Thymus (tissue), 11 donors: Measurements from ENCODE around the gene CCNJ. TPM values are rescaled to one million over a fixed set of nuclear protein-coding genes. Genes with fewer than 3 reads are reported as not detected.

Source experiments
- DNase-seq, 9 donors: peaks; one replicate each; pipeline ENCODE4 v3.0.0-alpha.2; 2013; ENCODE audit warnings: low spot score in 9 of 9, low read depth in 6 of 9, missing footprints in 1 of 9
- H3K27ac ChIP-seq, 2 donors: one replicate each; pipeline ENCODE4 v1.5.1; 2013; ENCODE audit warnings: control low read depth in 1 of 2, low read depth in 1 of 2, low read length in 1 of 2, mild to moderate bottlenecking in 1 of 2, moderate library complexity in 1 of 2
- H3K27me3 ChIP-seq, 2 donors: one replicate each; pipeline ENCODE4 v1.5.1; 2013; ENCODE audit warnings: low read length in 1 of 2; ENCODE audit not compliant: control insufficient read depth in 2 of 2, insufficient read depth in 1 of 2
- H3K36me3 ChIP-seq, 2 donors: one replicate each; pipeline ENCODE4 v1.5.1; 2013; ENCODE audit warnings: low read length in 1 of 2, mild to moderate bottlenecking in 1 of 2, moderate library complexity in 1 of 2; ENCODE audit not compliant: control insufficient read depth in 2 of 2, insufficient read depth in 2 of 2
- H3K4me1 ChIP-seq, 2 donors: one replicate each; pipeline ENCODE4 v1.5.1; 2013; ENCODE audit warnings: low read length in 2 of 2; ENCODE audit not compliant: control insufficient read depth in 2 of 2, insufficient read depth in 2 of 2
- H3K4me3 ChIP-seq, 2 donors: one replicate each; pipeline ENCODE4 v1.5.1; 2013; ENCODE audit warnings: low read length in 2 of 2, control low read depth in 1 of 2, mild to moderate bottlenecking in 1 of 2
- H3K9me3 ChIP-seq, 2 donors: one replicate each; pipeline ENCODE4 v1.5.1; 2013; ENCODE audit warnings: low read length in 1 of 2, mild to moderate bottlenecking in 1 of 2; ENCODE audit not compliant: control insufficient read depth in 2 of 2, insufficient read depth in 1 of 2
- WGBS: extraction: QIAGEN DNeasy Blood & Tissue Kit; methylation state at CpG from one replicate; pipeline ENCODE4 v1.1.7; 2013; 5-methylcytosine and 5-hydroxymethylcytosine counted together
- polyA plus RNA-seq: library from polyadenylated mRNA; stranded (reverse); fragments of 200-250 nt; gene quantifications from one replicate; pipeline ENCODE4 v1.2.3, GENCODE V29; 2013
- total RNA-seq: library from RNA; stranded (reverse); fragments of 120-200 nt; gene quantifications from one replicate; pipeline ENCODE4 v1.2.4, GENCODE V29; 2013
- donor health status: healthy.

CCNJ gene
- total and polyA plus RNA-seq, 2 donors, result 4.1 to 4.5 TPM

- WGBS, result 23% methylated on average over 1 of the region's 1 CpG
- Histone ChIP-seq H3K9me3 (peaks cover 0 to 3% of the 10 kb centered on the region in 2 donors), H3K27me3 (peaks cover 25 to 26% of the 10 kb centered on the region in 2 donors), H3K4me3 (no peak overlapping the region), H3K4me1 (no peaks in the 10 kb centered on the region), H3K27ac (no peak overlapping the region), H3K36me3 (no peaks in the 10 kb centered on the region)
- DNase-seq, result no peak
Measured at GRCh38 chr10:96096958-96097357, 53.6 kb downstream of the CCNJ start.

GRCh38 chr10:96097865-96098264 is 54.5 kb downstream of the CCNJ start:
- Histone ChIP-seq H3K4me3 (no peak overlapping the region), H3K27me3 (peaks cover 19 to 20% of the 10 kb centered on the region in 2 donors), H3K4me1 (no peaks in the 10 kb centered on the region), H3K27ac (no peak overlapping the region), H3K9me3 (no peaks in the 10 kb centered on the region), H3K36me3 (no peaks in the 10 kb centered on the region)
- WGBS, result 95% methylated on average over 3 of the region's 3 CpGs
- no peak for DNase-seq

GRCh38 chr10:96107623-96108038 is 64.2 kb downstream of the CCNJ start:
- WGBS, result 76% methylated on average over 3 of the region's 3 CpGs
- no peak overlapping the region for H3K4me3 ChIP-seq
- H3K36me3 ChIP-seq, result no peaks in the 10 kb centered on the region
- no peaks in the 10 kb centered on the region for H3K4me1 ChIP-seq
- H3K27me3 ChIP-seq, result peaks cover 0 to 4% of the 10 kb centered on the region in 2 donors
- no peaks in the 10 kb centered on the region for H3K9me3 ChIP-seq
- H3K27ac ChIP-seq, result no peak overlapping the region
- no peak for DNase-seq

Other genes starting within 250 kb of the CCNJ start
- gene CC2D2B, start 135.6 kb upstream of the CCNJ start, total RNA-seq, result 0.33 TPM
- 0.27 TPM for gene CC2D2B, start 135.6 kb upstream of the CCNJ start, polyA plus RNA-seq
- gene ZNF518A, start 86.7 kb downstream of the CCNJ start, total RNA-seq, result 19.4 TPM
- 15.8 TPM for gene ZNF518A, start 86.7 kb downstream of the CCNJ start, polyA plus RNA-seq
- gene BLNK, start 228.0 kb downstream of the CCNJ start, total RNA-seq, result 7.2 TPM
- gene BLNK, start 228.0 kb downstream of the CCNJ start, polyA plus RNA-seq, result 11.2 TPM